ENCODE data around the gene KNTC1.
A peak's percentile ranks its signal among the peaks of the same experiment; 100 is the strongest.
"Not testable (repeated sequence)": the region's sequence is repeated elsewhere in the genome, so short reads cannot be mapped to it uniquely, and the experiment has no call there.

Gene KNTC1

DNA sequence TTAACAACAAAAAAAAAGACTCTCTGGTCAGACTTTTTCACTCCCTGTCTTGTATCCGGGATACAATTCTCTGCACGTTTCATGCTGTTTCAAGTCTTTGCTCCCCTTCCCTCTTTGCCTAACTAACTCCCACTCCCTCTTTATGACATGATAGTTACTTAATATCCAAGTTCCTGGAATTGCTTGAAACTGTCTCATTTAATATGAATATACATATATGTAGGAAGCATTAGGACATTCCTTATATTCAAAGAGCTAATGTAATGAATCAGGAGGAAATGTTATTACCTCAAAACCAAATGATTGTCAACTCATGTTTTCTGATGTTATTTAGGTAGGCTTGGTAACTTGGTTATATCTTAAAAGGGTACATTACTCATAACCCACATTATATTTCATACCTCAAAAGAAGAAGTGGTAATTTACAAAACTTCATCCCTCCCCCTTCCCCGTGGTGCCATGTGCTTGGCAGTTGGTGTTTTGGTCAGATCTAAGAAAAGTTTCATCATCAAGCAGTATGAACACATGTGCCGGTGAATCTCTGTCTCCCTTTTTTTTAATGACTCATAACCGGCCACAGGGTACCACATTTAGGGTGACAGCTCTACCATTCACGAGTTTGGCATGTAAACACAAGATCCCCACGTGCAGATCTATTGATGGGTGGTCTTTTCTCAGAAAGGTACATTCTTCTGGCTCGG, 119.6 kb downstream of the KNTC1 start:
- TF ChIP-seq, protein P1, sequence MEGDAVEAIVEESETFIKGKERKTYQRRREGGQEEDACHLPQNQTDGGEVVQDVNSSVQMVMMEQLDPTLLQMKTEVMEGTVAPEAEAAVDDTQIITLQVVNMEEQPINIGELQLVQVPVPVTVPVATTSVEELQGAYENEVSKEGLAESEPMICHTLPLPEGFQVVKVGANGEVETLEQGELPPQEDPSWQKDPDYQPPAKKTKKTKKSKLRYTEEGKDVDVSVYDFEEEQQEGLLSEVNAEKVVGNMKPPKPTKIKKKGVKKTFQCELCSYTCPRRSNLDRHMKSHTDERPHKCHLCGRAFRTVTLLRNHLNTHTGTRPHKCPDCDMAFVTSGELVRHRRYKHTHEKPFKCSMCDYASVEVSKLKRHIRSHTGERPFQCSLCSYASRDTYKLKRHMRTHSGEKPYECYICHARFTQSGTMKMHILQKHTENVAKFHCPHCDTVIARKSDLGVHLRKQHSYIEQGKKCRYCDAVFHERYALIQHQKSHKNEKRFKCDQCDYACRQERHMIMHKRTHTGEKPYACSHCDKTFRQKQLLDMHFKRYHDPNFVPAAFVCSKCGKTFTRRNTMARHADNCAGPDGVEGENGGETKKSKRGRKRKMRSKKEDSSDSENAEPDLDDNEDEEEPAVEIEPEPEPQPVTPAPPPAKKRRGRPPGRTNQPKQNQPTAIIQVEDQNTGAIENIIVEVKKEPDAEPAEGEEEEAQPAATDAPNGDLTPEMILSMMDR (IDR thresholded peaks at IDR 0.05; ENCODE audit: low read depth, low read length, missing control alignments): no peak
- DNase-seq (ENCODE audit: extremely low read depth, low read depth): peak; percentile 70
- no peak overlapping the region for H3K4me3 ChIP-seq (replicated peaks; ENCODE audit: low read depth, low read length)

DNA sequence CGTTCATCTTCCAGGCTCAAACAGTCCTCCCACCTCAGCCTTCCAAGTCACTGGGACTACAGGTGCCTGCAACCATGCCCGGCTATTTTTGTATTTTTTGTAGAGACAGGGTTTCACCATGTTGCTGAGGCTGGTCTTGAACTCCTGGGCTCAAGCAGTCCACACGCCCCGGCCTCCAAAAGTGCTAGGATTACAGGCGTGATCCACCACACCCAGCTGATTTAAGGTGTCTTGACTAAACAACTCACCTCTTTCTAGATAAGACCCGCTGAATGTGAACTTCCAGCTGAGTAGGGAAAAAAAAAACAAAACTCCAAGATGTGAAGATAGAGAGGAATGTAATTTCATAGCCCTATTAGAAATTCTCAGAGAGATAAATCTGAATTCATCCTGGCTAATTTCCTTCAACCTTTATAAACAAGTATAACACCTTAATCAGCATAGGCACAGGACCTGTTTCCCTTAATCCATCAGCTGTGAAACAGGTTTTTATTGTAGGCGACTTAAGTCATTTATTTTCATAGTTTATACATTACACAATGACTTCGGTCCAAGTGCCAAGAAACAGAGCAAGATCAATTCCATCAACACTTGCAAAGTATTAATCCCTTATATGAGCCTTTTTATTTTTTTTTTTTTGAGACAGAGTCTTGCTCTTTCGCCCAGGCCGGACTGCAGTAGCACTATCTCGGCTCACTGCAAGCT, 124.6 kb downstream of the KNTC1 start:
- no peak overlapping the region for H3K4me3 ChIP-seq (replicated peaks; ENCODE audit: low read depth, low read length)
- no peak for DNase-seq (ENCODE audit: extremely low read depth, low read depth)
- TF ChIP-seq, protein P1 (IDR thresholded peaks at IDR 0.05; ENCODE audit: low read depth, low read length, missing control alignments): no peak

DNA sequence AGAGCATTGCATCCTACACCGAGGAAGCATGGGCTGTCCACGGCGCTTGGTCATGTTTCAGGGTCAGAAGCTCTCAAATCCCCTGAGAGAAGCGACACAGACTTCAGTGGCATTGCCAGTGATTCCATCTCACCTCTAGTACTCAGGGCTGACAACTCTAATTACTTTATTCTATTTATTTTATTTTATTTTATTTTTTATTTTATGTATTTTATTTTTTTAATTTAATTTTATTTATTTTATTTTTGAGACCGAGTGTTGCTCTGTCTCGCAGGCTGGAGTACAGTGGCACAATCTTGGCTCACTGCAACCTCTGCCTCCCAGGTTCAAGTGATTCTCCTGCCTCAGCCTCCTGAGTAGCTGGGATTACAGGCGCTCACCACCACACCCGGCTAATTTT, 126.2 kb downstream of the KNTC1 start:
- H3K4me3 ChIP-seq (replicated peaks; ENCODE audit: low read depth, low read length); DNase-seq (ENCODE audit: extremely low read depth, low read depth): not testable (repeated sequence)

DNA sequence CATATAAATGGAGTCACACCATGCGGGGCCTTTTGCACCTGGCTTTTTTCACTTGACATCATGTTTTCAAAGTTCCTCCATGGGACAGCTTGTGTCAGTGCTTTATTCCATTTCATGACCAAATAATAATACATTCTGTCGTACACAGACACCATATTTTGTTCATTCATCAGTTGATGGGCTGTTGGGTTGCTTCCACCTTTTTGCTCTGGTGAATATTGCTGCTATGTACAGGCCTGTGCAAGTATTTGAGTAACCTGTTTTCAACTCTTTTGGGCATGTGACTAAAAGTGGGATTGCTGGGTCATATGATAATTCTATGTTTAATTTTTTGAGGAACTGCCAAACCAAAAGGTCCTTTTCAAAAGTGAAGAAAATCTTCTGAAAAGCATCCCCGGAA, 129.2 kb downstream of the KNTC1 start:
- no peak overlapping the region for H3K4me3 ChIP-seq (replicated peaks; ENCODE audit: low read depth, low read length)
- DNase-seq (ENCODE audit: extremely low read depth, low read depth): no peak
- TF ChIP-seq, protein P1 (IDR thresholded peaks at IDR 0.05; ENCODE audit: low read depth, low read length, missing control alignments): no peak

DNA sequence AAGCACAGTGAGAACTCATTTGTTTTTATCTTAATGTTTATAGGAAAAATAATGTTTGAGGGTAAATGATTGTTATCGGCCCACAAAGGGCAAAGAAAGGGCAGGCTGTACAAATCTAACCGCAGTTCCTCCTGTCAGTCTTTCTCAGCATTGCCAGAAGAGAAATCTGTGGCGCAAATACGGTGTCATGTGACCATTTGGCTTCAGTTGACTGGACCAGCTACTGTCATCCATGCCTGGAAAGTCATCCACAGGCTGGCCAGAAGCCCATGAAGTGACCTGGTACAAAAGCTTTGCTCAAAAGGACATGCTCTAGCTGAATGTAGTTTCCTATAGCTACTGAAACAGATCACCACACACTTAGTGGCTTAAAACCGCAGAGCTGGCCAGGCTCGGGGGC, 132.5 kb downstream of the KNTC1 start:
- no peak overlapping the region for H3K4me3 ChIP-seq (replicated peaks; ENCODE audit: low read depth, low read length)
- TF ChIP-seq, protein P1 (IDR thresholded peaks at IDR 0.05; ENCODE audit: low read depth, low read length, missing control alignments): no peak
- DNase-seq (ENCODE audit: extremely low read depth, low read depth): no peak

DNA sequence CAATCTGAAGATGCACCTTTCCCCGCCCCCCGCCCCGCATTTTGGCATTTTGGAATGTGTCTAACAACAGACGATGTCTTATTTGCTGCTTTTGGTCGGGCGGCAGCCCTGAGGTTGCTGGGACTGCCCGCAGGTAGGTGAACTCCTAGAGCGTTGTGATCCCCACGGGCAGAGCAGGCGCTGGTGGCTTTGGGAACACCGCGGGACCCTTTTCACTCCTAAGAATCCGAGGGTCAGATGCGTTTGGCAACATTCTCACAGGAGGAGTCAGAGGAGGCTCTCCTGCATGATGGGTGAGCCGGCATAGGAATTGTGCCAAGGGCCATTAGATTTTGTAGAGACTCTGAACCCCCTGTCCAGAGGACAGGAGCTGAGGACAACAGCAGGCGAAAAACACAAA, 134.2 kb downstream of the KNTC1 start:
- no peak for DNase-seq (ENCODE audit: extremely low read depth, low read depth)
- TF ChIP-seq, protein P1 (IDR thresholded peaks at IDR 0.05; ENCODE audit: low read depth, low read length, missing control alignments): no peak
- no peak overlapping the region for H3K4me3 ChIP-seq (replicated peaks; ENCODE audit: low read depth, low read length)

DNA sequence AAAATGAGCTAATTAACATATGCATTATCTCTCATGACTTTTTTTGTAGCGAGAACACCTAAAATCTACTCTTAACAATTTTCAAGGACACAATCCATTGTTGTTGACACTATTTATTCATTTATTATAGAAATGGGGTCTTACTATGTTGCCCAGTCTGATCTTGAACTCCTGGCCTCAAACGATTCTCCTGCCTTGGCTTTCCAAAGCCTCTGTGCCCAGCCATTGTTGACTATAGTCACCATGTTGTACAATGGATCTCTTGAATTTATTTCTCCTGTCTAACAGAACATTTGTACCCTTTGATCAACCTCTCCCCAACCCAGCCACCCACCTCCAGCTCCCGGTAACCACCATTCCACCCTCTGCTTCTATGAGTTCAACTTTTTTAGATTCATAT, 134.9 kb downstream of the KNTC1 start:
- TF ChIP-seq, protein P1 (IDR thresholded peaks at IDR 0.05; ENCODE audit: low read depth, low read length, missing control alignments): no peak
- no peak for DNase-seq (ENCODE audit: extremely low read depth, low read depth)
- H3K4me3 ChIP-seq (replicated peaks; ENCODE audit: low read depth, low read length): no peak overlapping the region

Measured in HFF-Myc (cell line).